ENCODE data around the gene CCNG2. TPM values are rescaled to one million over a fixed set of nuclear protein-coding genes. Genes with fewer than 3 reads are reported as not detected.

The CCNG2 gene
- total RNA-seq, 1 donor from 2014 or later = 23.9 TPM

DNA sequence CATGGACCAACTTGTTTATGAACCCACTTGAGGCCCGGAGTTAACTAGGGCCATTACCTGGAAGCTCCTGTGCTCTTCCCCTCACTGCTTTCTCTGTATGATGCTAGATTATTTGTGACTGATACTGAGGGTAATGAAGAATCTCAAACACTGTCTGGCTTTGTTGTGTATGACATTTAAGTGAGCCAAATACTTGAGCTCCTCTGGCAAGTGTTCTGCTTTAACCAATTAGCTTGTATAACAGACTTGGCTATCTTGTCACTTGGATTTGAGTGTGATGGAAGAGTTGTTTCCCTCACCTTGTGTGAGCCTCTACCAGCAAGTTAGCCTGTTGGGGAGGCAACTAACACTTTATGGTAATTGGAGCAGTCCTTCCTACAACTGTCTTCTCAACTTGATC, 42.7 kb downstream of the CCNG2 start:
- no peak for DNase-seq (ENCODE audit: extremely low read depth, low read depth, low spot score)

DNA sequence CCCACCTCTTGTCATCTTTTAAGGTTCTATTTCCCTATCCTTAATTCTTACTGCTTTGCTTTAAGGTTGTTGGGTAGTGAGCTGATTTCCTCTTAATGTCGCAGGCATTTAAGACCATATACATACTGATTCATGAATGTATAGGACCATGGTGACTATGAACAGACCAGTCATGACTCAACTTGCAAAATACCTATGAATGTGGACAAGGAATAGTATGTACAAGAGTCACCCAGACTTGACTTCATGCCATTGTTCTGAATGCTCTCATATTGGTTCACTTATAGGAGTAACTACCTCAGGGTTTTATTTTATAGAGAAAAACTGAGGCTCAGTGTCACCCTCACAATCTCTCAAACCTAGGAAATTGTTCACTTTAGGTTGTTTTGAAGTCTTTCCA, 44.3 kb downstream of the CCNG2 start:
- DNase-seq (ENCODE audit: extremely low read depth, low read depth, low spot score) = no peak

DNA sequence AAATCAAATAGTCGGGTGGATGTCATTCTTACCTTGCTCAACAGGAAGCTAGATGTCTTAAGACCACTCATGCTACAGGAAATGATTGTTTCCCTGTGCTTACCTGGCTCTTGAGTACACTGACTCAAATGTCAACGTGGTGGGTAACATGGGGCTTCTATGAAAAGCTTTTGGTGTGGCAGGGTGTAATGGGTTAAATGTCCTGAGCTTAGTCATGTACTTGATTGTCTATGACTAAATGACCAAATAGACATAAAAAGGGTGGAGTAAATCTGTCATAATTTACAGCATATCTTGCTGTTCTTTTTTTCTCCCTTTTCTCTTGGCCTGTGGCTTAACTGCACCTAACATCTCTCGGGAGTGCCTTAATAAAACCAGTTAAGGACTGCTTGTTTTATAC, 44.9 kb downstream of the CCNG2 start:
- DNase-seq (ENCODE audit: extremely low read depth, low read depth, low spot score) = no peak

- no peak for DNase-seq (ENCODE audit: extremely low read depth, low read depth, low spot score)
Observed at GRCh38 chr4:77202491-77202890, 45.5 kb downstream of the CCNG2 start.

- peak; percentile 68 for DNase-seq (ENCODE audit: extremely low read depth, low read depth, low spot score)
Observed at GRCh38 chr4:77203380-77204197, 46.6 kb downstream of the CCNG2 start.

GRCh38 chr4:77204621-77205020, 47.6 kb downstream of the CCNG2 start:
- no peak for DNase-seq (ENCODE audit: extremely low read depth, low read depth, low spot score)

- no peak for DNase-seq (ENCODE audit: extremely low read depth, low read depth, low spot score)
Observed at GRCh38 chr4:77209012-77209411, 52.0 kb downstream of the CCNG2 start.

DNA sequence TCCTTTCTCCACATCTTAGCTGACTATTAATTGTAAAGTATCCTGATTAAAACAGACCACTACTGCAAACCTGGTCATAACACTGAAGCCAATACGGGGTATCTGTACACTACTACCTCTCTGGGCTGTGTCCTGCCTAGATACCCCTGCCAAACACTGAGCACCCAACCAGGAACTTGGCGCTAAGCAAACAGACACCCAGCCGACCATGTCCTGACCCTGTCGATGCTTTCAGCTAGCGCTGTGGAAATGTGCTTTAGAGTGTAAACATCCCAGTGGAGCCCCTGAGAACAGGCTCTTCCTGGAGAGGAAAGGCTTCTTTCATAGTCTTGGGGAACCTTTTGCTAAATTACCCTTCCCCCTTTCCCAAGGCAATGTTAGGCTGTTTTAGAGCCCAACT, 52.9 kb downstream of the CCNG2 start:
- DNase-seq (ENCODE audit: extremely low read depth, low read depth, low spot score) = no peak

- no peak for DNase-seq (ENCODE audit: extremely low read depth, low read depth, low spot score)
Observed at GRCh38 chr4:77215107-77215506, 58.1 kb downstream of the CCNG2 start.

- no peak for DNase-seq (ENCODE audit: extremely low read depth, low read depth, low spot score)
Observed at GRCh38 chr4:77217526-77217925, 60.5 kb downstream of the CCNG2 start.

DNA sequence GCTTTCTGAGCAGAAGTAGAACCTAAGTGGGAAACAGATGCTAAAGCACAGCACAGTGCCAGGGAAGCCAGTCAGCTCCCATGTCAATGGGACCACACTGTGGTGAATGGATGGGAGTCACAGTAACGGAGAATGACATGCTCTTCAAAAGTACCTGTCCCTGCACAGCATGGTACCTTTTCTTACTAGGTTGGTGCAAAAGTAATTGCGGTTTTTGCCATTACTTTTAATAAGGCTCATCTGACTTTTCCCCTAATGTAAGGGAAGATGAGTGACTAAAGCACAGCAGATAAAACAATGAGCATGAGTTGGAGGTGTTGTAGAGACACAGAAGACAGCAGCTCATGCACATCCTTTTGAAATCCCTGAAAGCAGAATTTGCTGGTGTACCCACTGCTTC, 62.3 kb downstream of the CCNG2 start:
- DNase-seq (ENCODE audit: extremely low read depth, low read depth, low spot score) = no peak

Other genes with a start within 250 kb of the CCNG2 start
- 162 and 242 TPM in 2 replicates for gene SEPTIN11, start 207.5 kb upstream of the CCNG2 start, total RNA-seq
- gene CCNI, start 81.2 kb upstream of the CCNG2 start, total RNA-seq = 157 and 172 TPM in 2 replicates